Articular chondrocyte of knee joint (primary cell): Measurements from ENCODE around the gene XPNPEP3. TPM values are rescaled to one million over a fixed set of nuclear protein-coding genes. Genes with fewer than 3 reads are reported as not detected.

Experiments
- small RNA-seq: library from RNA; depleted of rRNA; stranded (forward); fragments of <200 nt; gene quantifications from one replicate; pipeline ENCODE3, GENCODE V24; 2012
- total RNA-seq: library from RNA; depleted of rRNA; stranded (reverse); fragments of >200 nt; gene quantifications from 2 replicates; pipeline ENCODE4 v1.2.3, GENCODE V29; 2012

XPNPEP3 gene
- total RNA-seq, result 15.3 and 16.0 TPM in 2 replicates

DNA sequence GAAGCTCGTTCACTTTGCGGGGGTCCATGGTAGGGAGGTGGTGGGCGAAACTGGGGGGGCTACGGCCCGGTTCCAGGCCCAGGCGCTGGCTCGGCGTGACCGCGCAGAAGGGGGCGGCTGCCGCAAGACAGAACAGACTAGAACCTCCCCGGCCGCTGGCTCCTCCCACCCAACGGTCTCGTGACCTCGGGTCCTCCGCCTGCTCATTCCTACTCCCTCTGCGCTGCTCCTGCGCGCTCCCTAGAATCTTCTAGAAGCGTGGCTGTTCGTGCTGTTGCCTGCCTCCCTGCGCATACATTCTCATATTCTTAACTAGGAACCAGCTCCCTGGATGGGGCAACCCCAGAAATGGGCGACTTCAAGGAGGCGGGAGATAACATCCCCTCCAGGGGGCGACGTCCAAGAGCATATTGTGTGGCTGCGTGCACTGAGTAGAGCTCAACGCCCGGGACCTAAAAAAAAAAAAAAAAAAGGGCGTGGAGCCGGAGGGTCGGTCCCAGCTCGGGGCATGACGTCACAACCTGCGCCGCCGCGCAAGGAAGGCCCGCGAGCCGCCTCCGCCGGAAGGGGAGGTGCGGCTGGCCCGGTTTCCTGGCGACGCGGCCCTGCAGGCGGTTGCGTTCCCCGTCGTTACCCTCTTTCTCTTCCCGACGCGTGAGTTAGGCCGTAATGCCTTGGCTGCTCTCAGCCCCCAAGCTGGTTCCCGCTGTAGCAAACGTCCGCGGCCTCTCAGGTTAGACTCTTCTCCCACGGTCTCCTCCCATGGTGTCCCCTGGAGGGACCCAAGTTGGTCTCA is at the start of gene XPNPEP3, which contains the start of gene ST13:
Gene XPNPEP3, plus strand, starts transcription at position 636 of the 796 bp plus-strand sequence. Its CDS starts 34 bp downstream, at position 670.
Gene ST13, minus strand, starts transcription at position 127 of the 796 bp plus-strand sequence. Its CDS starts 99 bp downstream, at position 28.

DNA sequence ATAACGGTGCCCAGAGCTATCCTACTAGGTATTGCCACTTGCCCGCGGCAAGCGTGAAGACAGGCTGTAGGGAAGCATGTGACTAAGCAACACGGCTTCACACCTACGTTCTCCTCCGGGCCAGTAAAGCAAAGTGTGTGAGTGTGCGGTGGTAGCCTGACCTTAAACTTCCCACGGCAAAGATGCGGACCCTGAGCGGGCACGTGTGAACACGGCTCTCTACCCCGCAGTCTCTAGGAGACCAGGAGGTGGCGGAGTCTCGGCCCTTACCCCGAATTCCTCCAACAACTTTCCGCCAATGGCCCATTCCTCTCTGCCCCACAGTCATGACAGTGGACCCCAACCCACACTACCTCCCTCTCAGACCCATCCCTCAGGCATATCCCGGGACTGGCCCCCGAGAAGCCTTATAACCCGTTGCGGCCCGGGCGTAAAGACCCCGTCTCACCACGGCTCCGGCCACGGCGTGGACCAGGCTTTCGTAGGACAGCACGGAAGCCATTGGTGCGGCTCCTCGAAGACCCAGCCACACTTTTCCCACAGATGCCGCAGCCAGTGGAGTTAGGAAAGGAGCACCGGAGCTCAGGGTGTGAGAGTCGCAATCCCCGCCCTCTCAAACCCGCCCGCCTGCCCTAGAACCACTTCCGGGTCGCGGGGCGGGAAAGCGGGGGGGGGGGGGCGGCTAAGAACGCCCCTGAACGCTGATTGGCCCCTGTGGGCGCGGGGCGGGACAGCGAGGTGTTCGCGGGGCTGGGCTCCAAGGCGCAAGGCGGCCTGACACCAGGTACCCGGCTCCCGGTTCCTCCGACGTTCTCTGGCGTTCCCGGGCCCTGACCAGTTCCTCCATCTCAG is 38.0 kb upstream of the XPNPEP3 start, which contains the start of gene SLC25A17:
Gene SLC25A17, minus strand, starts transcription at position 600 of the 852 bp plus-strand sequence. Its CDS starts 98 bp downstream, at position 502.

GRCh38 chr22:40862013-40862412 is 5.1 kb downstream of the XPNPEP3 start, which contains the start of gene DNAJB7:
Gene DNAJB7, minus strand, starts transcription at chr22:40862113. Its CDS starts 119 bp downstream, at chr22:40861994.

DNA sequence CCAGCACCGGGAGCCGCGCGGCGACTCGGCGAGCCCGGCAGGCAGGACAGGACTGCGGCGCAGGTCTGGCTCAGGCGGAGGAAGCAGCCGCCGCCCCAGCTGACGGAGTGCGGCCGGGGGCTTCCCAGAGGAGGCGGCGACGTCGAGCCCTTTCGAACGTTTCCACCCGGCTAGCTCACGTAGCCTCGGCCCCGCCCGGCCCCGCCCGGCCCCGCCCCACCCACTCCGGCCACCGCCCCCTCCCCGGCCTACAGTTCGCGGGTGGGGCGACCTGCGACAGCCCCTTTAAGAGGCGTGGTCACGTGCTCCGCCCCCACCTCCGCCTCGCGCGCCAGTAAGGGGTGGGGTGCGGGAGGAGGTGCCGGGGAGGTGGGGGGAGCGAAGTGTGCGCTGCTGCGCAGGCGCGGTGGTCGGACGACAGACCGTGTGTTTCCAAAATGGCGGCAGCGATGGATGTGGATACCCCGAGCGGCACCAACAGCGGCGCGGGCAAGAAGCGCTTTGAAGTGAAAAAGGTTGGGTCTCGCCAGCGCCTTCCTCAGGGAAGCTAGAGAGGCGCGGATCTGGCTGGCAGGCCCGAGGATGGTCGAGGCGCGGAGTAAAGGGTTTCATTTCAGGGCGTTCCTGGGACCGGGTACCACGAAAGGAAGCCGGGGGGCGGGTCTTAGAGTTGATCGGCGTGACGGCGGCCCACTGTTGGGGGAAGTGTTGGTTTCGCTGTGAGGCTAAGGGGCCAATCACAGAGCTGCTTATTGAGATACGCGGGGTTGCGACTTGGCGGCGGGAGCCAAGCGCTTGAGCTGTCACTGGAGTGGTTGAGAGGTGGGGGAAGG is 94.2 kb downstream of the XPNPEP3 start, which contains the start of gene RBX1:
Gene RBX1, plus strand, starts transcription at position 417 of the 833 bp plus-strand sequence. Its CDS starts 21 bp downstream, at position 438.

Small RNA genes lying within 50 kb of the gene (small RNA-seq; reads per million reads assigned to genes)
- 1.9 reads per million, percentile 70 among the genes with 10 or more reads in this experiment for gene MIR4766
- gene RF00017, result not detected
- not detected for gene RNU6-379P

Other genes starting within 250 kb of the XPNPEP3 start
- 38.7 and 39.9 TPM in 2 replicates for gene MRTFA, start 220.4 kb upstream of the XPNPEP3 start, total RNA-seq
- 0.65 and 2.3 TPM in 2 replicates for gene MCHR1, start 177.7 kb upstream of the XPNPEP3 start, total RNA-seq
- gene SLC25A17, start 37.8 kb upstream of the XPNPEP3 start, total RNA-seq, result 16.2 and 22.3 TPM in 2 replicates
- gene ST13, start 509 bp upstream of the XPNPEP3 start, total RNA-seq, result 210 and 218 TPM in 2 replicates
- gene DNAJB7, start 5.0 kb downstream of the XPNPEP3 start, total RNA-seq, result 0.11 TPM in 1 of 2 replicates, not detected in the other
- 44.6 and 46.4 TPM in 2 replicates for gene RBX1, start 94.2 kb downstream of the XPNPEP3 start, total RNA-seq
- gene EP300, start 235.4 kb downstream of the XPNPEP3 start, total RNA-seq, result 56.4 and 74.4 TPM in 2 replicates